GM21723 (cell line): ENCODE results near the gene SNHG17.
"Not testable (repeated sequence)": the region's sequence is repeated elsewhere in the genome, so short reads cannot be mapped to it uniquely, and the experiment has no call there.

Experiments
- ATAC-seq: cut with Tn5 transposase; IDR thresholded peaks from one replicate; pipeline ENCODE4 v1.9.1; 2021; ENCODE audit warnings: mild to moderate bottlenecking, moderate library complexity; ENCODE audit not compliant: unreplicated experiment

SNHG17 gene

DNA sequence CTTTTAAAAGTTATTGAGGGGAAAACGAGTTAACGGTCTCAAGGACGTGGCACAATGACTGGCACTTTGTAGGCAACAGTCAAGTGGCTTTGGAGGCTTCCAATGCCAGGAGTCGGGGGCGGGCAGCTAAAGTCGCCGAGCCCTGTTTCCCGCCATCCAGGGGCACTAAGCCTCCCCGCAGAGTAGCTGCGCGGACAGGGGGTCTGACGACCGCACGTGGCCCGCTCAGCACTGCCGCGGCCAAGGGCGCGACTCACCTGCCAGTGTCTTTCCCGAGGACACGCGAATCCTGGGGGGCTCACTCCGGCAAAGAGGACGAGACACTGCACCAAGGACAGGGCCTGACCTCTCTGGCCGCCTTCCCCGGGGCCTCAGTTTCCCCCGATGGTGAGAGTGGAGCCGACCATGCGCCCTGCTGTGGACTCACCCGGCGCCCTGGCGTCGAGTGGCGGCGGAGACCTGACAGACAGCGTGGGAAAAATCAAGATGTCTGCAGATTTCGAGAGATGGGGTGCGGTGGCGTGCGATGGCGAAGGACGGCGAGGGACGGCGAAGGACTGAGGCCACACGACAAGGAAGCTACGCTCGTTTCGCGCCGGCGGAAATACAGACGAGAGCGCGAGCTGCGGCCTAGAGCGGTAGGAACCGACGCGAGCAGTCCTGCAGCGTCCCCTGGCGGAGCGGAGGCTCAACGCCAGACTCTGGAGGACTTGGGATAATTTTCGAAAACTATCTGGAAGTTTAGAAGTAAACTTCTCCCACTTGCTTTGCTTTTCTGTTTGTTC, at the start of gene SNHG17:
TSS of gene SNHG17 (minus strand) at position 559 of the 785 bp plus-strand sequence.
- peak; percentile 75 for ATAC-seq

GRCh38 chr20:38479596-38479995, 44.5 kb upstream of the SNHG17 start:
- no peak for ATAC-seq

DNA sequence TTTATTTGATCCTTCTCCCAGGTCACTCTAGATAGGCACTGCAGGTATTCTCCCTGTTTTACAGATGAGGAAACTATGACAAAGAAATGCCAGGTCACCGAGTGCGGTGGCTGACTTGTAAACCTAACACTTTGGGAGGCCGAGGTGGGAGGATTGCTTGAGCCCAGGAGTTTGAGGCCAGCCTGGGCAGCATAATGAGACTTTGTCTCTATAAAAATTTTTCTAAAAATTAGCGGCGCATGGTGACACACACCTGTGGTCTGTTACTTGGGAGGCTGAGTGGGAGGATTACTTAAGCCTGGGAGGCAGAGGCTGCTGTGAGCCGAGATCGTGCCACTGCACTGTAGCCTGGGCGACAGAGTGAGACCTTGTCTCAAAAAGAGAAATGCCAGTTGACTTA, 42.6 kb upstream of the SNHG17 start:
- no peak for ATAC-seq

DNA sequence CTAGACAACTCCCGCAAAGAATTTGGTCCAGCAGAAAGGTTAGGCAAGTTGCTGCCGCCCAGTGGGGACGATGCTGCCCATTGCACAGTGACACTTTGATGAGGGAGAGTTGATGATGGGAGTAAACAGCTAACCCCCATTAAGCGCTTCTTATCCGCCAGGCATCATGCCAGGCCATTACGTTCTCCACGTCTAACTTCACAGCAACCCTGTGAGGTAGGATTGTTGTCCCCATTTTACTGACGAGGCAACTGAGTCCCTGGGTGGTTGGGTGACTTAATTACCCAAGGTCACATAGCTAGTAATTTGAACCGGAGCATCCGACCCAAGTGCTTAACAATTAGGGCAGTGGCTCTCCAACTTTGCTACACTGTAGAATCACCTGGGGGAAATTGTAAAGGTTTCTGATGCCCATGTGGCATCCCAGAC, 38.3 kb upstream of the SNHG17 start:
- peak; percentile 10 for ATAC-seq

DNA sequence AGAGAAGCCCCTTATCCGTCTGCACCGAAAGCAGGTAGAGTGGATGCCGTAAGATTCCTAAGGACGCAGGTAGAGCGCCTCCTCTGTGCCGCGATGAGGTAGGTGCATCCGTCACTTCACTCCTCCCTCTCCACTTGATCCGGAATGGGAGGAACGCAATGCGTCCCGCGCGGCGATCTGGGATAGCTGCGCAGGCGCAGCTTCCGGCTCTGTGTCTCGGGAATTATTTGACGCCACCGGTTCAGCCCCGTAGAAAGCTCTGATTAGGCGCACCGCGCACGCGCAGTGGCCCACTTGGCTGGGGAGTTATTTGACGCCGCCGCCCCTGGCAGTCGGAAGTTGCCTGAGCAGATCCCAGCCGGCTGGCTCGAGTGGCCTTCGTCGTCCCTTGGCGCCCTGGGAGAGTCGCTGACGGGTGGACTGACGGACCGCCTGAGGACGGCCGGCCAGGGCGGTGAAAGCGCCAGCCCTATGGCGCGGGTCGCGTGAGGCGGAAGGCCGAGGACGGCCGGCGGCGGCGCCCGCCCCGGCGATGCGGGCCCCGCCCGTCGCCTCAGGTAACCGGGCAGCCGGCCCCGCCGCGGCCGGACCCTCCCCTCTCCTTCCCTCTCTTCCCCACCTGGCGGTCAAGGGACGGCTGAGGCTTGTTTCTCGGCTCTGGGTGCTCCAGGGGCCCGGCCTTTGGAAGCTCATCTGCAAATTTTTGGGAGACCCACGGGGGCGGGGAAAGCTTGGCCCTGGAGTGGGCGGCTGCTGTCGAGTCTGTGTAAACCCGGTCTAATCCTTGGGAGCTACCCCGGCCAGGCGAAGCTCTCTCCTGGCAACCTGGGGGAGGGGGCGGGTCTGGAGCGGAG, 37.6 kb upstream of the SNHG17 start, which contains the start of gene RALGAPB:
TSS of gene RALGAPB (plus strand) at position 331 of the 854 bp plus-strand sequence. CDS start 15,590 bp downstream, outside the sequence.
- peak; percentile 90 for ATAC-seq

GRCh38 chr20:38471987-38472512, 36.9 kb upstream of the SNHG17 start:
- ATAC-seq = no peak

GRCh38 chr20:38471245-38471644, 36.1 kb upstream of the SNHG17 start:
- no peak for ATAC-seq

GRCh38 chr20:38466983-38467382, 31.9 kb upstream of the SNHG17 start:
- ATAC-seq = no peak

GRCh38 chr20:38466171-38466570, 31.0 kb upstream of the SNHG17 start:
- no peak for ATAC-seq

DNA sequence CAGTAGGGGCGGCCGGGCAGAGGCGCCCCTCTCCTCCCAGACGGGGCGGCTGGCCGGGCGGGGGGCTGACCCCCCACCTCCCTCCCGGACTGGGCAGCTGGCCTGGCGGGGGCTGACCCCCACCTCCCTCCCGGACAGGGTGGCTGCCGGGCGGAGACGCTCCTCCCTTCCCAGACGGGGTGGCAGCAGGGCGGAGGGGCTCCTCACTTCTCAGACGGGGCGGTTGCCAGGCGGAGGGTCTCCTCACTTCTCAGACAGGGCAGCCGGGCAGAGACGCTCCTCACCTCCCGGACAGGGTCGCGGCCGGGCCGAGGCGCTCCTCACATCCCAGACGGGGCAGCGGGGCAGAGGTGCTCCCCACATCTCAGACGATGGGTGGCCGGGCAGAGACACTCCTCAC, 26.4 kb upstream of the SNHG17 start:
- ATAC-seq = not testable (repeated sequence)

DNA sequence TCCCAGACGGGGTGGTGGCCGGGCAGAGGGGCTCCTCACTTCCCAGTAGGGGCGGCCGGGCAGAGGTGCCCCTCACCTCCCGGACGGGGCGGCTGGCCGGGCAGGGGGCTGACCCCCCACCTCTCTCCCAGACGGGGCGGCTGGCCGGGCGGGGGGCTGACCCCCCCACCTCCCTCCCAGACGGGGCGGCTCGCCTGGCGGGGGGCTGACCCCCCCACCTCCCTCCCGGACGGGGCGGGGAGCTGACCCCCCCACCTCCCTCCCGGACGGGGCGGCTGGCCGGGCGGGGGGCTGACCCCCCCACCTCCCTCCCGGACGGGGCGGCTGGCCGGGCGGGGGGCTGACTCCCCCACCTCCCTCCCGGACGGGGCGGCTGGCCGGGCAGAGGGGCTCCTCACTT, 26.0 kb upstream of the SNHG17 start:
- ATAC-seq = not testable (repeated sequence)

GRCh38 chr20:38460631-38461030, 25.5 kb upstream of the SNHG17 start:
- not testable (repeated sequence) for ATAC-seq

DNA sequence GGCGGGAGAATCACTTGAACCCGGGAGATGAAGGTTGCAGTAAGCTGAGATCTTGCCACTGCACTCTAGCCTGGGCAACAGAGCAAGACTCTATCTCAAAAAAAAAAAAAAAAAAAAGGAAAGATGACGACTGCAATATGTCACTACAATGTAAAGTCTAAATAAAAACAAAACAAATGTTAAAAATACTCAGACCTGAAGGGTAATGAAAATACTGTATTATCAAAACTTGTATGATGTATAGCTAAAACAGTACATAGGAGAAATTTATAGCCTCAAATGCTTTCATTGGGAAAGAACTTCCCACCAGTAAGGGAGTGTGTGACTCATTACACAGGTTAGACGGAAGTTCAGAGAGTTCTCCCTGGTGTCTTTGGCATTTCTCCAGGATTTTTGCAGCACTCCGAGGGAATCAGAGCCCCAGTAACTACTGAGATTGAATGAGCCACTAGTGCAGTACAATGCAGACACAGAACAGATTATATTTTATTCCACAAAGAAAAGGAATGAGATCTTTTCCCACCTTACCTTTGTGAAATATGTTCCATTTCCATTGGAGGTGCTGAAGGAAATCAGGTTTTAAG, 25.0 kb upstream of the SNHG17 start:
- ATAC-seq = no peak

DNA sequence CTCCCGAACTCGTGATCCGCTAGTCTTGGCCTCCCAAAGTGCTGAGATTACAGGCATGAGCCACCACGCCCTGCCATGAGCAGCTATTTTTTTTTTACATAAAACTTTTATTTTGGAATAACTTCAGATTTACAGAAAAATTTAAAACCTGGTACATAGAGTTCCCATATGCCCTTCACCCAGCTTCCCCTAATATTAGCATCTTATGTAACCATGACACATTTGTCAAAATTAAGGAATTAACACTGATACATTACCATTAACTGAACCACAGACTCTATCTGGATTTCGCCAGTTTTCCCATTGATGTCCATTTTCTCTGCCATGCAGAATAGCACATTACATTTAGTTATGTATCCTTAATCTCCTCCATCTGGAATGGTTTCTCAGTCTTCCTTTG, 23.2 kb upstream of the SNHG17 start:
- ATAC-seq = no peak

DNA sequence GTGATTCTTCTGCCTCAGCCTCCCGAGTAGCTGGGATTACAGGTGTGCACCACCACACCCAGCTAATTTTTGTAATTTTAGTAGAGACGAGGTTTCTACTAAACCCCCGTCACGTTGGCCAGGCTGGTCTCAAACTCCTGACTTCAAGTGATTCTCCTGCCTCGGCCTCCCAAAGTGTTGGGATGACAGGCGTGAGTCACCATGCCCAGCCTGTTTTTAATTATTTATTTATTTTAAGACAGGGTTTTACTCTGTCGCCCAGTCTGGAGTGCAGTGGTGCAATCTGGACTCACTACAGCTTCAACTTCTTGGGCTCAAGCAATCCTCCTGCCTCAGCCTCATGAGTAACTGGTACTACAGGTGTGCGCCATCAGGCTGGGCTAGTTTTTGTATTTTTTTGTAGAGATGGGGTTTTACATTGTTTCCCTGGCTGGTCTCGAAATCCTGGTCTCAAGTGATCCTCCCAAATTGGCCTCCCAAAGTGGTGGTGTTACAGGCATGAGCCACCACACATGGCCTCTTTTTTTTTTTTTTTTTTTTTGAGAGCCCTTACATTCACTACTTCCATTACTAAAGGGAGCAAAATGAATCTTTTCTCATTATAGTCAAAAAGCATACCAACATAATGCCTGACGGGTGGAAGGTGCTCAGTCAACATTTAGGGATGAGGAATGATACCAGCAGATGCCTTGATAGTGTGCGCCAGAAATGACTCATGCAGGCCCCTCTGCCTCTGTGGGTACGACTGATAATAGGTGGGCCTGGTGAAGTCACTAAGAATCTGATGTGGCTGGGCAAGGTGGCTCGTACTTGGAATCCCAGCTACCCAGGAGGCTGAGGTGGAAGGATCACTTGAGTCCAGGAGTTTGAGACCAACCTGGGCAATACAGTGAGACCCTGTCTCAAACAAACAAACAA, 19.7 kb upstream of the SNHG17 start:
- no peak for ATAC-seq

- ATAC-seq = no peak
These were observed 18.8 kb upstream of the SNHG17 start for GRCh38 chr20:38453941-38454340.

DNA sequence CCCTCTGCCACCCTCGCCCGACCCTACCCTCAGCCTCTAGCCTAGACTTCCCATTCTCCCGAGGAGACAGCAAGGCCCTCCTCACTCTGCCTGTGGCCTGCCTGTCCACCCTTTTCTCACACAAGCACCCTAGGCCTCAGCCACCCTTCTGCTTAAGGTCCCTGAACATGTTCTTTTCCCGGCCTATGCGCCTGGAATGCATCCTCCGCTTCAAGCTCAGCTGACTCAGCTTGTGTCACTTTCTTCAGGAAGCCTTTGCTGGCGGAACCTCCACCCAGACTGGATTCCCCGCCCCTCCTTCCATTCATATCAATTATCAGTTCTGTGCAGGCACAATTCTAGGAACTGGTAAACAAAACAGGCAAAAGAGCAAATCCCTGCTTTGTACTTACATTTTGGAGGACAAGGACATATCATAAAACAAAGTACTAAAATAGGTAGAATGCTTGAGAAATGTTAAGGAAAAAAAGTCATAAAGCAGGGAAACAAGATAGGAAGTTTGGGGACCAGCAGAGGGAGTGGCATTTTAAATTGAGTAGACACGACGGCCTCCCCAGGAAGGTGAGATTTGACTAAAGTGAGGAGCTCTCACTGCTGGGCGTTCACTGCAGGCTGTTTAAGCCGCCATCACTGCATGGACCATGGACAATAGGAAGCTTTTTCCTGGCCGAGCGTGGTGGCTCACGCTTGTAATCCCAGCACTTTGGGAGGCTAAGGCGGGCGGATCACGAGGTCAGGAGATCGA, 17.9 kb upstream of the SNHG17 start:
- no peak for ATAC-seq

GRCh38 chr20:38450412-38450975, 15.4 kb upstream of the SNHG17 start:
- no peak for ATAC-seq

- no peak for ATAC-seq
These were observed 13.9 kb upstream of the SNHG17 start for GRCh38 chr20:38449046-38449445.
